ENCODE data around the gene HOXC10. TPM values are rescaled to one million over a fixed set of nuclear protein-coding genes. Genes with fewer than 3 reads are reported as not detected.

The HOXC10 gene
- total RNA-seq, 2 experiments from 2014 or later = not detected

DNA sequence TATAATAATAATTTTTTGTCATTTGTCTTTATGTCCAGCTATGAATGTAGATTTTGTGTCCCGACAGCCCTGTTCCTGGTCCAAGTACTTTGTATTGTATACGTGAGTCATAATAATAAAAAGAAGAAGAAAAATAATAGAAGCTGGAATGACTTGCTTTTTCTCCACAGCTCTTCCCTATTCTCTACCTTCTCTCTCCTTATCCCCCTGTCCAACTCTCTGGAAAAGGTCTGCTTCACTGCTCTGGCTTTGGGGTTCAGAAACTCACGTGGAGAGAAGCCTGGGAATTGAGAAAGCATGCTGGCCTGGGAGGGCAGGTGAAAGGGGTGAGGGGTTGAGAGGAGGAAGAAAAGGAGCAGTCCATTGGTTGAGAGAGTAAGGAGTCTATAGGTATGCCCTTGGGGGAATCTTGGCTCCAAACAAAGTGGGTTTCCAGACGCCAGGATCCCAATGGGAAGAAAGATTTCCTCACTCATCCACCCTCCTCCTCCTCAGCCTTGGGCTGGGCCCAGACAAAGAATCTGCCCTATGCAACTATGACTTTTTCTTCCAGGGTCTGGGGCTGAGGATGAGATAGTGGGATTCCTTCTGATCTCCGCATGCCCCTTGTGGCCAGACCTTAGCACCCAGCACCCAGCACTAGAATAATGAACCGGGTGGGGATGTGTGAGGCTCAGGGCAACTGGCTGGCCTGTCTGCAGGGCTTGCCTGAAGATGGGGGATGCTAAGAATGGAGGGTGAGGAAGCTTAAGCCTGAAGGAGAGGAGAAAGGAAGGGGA lies 27.9 kb downstream of the HOXC10 start:
- CTCF ChIA-PET = interaction anchor here (1.0 to 5.6 kb wide), 6 partner anchors 9 to 202 kb away, joined by 3 to 31 read pairs (median 6); partner anchors contain the start of genes HOXC10 and HOXC5
- peaks cover 20% of the 10 kb centered on the region for H3K4me1 Mint-ChIP-seq
- ATAC-seq (no peak), DNase-seq (no peak)
- no peak overlapping the region for H3K4me3 Mint-ChIP-seq
- H3K9me3 Mint-ChIP-seq (ENCODE audit: low read depth) = no peaks in the 10 kb centered on the region
- H3K27ac Mint-ChIP-seq = no peak overlapping the region
- H3K36me3 Mint-ChIP-seq = peaks cover 1% of the 10 kb centered on the region
- peaks cover 90% of the 10 kb centered on the region for H3K27me3 Mint-ChIP-seq

- Mint-ChIP-seq H3K36me3 (peaks cover 1% of the 10 kb centered on the region), H3K9me3 (ENCODE audit: low read depth) (no peaks in the 10 kb centered on the region), H3K4me3 (no peak overlapping the region), H3K27me3 (peaks cover 78% of the 10 kb centered on the region), H3K27ac (no peak overlapping the region), H3K4me1 (peaks cover 21% of the 10 kb centered on the region)
- ATAC-seq = no peak
- CTCF ChIA-PET = interaction anchor here (0.6 to 5.6 kb wide), 8 partner anchors 8 to 200 kb away, joined by 3 to 44 read pairs (median 10); partner anchors contain the start of genes HOXC5 and HOXC8
- no peak for DNase-seq
Observed at GRCh38 chr12:54014377-54015017, 29.6 kb downstream of the HOXC10 start.

- Mint-ChIP-seq H3K27me3 (peaks cover 77% of the 10 kb centered on the region), H3K4me1 (peaks cover 21% of the 10 kb centered on the region), H3K9me3 (ENCODE audit: low read depth) (no peaks in the 10 kb centered on the region), H3K27ac (no peak overlapping the region), H3K36me3 (peaks cover 1% of the 10 kb centered on the region), H3K4me3 (no peak overlapping the region)
- ATAC-seq (no peak), DNase-seq (no peak)
- CTCF ChIA-PET = interaction anchor here (1.0 to 5.6 kb wide), 7 partner anchors 9 to 200 kb away, joined by 3 to 44 read pairs (median 18); partner anchors contain the start of gene HOXC8
Observed at GRCh38 chr12:54015018-54015931, 30.3 kb downstream of the HOXC10 start.

GRCh38 chr12:54016051-54016450 lies 31.1 kb downstream of the HOXC10 start:
- peaks cover 20% of the 10 kb centered on the region for H3K4me1 Mint-ChIP-seq
- peaks cover 78% of the 10 kb centered on the region for H3K27me3 Mint-ChIP-seq
- H3K9me3 Mint-ChIP-seq (ENCODE audit: low read depth) = no peaks in the 10 kb centered on the region
- no peak for ATAC-seq
- H3K36me3 Mint-ChIP-seq = peaks cover 1% of the 10 kb centered on the region
- H3K27ac Mint-ChIP-seq = no peak overlapping the region
- no peak for DNase-seq
- CTCF ChIA-PET = interaction anchor here (0.7 to 5.6 kb wide), 14 partner anchors 9 to 366 kb away, joined by 3 to 44 read pairs (median 12); partner anchors contain the start of genes HOXC5, HOXC6, HOXC8 and HOXC9
- no peak overlapping the region for H3K4me3 Mint-ChIP-seq

DNA sequence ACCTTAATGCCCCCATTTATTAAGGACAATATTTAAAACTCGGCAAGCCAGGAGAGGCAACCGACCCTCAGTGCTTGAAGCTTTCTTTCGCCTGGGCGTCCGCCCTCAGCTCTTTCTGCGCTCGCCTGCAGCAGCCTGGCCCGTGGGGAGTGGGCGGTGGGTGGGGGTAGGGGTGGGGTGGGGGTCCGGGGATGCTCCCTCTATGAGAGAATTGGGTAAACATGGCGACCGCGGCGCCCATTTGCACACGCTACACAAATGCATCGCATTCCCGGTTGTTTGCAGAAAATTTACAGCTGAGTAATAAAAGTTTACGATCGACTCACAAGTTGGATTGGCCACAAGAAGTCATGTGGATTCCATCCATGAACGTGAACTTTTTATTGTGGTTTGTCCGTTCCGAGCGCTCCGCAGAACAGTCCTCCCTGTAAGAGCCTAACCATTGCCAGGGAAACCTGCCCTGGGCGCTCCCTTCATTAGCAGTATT lies 31.6 kb downstream of the HOXC10 start:
- peaks cover 17% of the 10 kb centered on the region for H3K4me1 Mint-ChIP-seq
- H3K4me3 Mint-ChIP-seq = no peak overlapping the region
- CTCF ChIA-PET = interaction anchor here (0.7 to 5.6 kb wide), 16 partner anchors 10 to 365 kb away, joined by 3 to 44 read pairs (median 11); partner anchors contain the start of genes HOXC10, HOXC5, HOXC6 and HOXC8
- no peak for DNase-seq
- ATAC-seq = no peak
- peaks cover 1% of the 10 kb centered on the region for H3K36me3 Mint-ChIP-seq
- H3K27me3 Mint-ChIP-seq = peaks cover 78% of the 10 kb centered on the region
- no peak overlapping the region for H3K27ac Mint-ChIP-seq
- no peaks in the 10 kb centered on the region for H3K9me3 Mint-ChIP-seq (ENCODE audit: low read depth)

GRCh38 chr12:54017027-54017788 lies 32.3 kb downstream of the HOXC10 start:
- peak overlapping the region; percentile 58 for H3K27ac Mint-ChIP-seq

GRCh38 chr12:54017878-54018467 lies 33.0 kb downstream of the HOXC10 start:
- Mint-ChIP-seq H3K36me3 (peaks cover 1% of the 10 kb centered on the region), H3K9me3 (ENCODE audit: low read depth) (no peaks in the 10 kb centered on the region), H3K4me3 (peak overlapping the region; percentile 74), H3K27ac (peak overlapping the region; percentile 58), H3K4me1 (peaks cover 15% of the 10 kb centered on the region), H3K27me3 (peaks cover 81% of the 10 kb centered on the region)
- peak; percentile 87 for DNase-seq
- ATAC-seq = peak; percentile 96
- CTCF ChIA-PET = interaction anchor here (0.8 to 5.6 kb wide), 14 partner anchors 9 to 197 kb away, joined by 3 to 44 read pairs (median 12); partner anchors contain the start of genes HOXC5, HOXC6 and HOXC8

More at GRCh38 chr12:54017027-54017788, 32.3 kb downstream of the HOXC10 start:
- Mint-ChIP-seq H3K4me1 (peaks cover 15% of the 10 kb centered on the region), H3K4me3 (peak overlapping the region; percentile 74), H3K36me3 (peaks cover 1% of the 10 kb centered on the region), H3K27me3 (peaks cover 82% of the 10 kb centered on the region), H3K9me3 (ENCODE audit: low read depth) (no peaks in the 10 kb centered on the region)
- no peak for DNase-seq
- ATAC-seq = peak; percentile 48
- CTCF ChIA-PET = interaction anchor here (0.8 to 5.6 kb wide), 17 partner anchors 10 to 198 kb away, joined by 3 to 44 read pairs (median 10); partner anchors contain the start of genes HOXC10, HOXC5, HOXC6 and HOXC8

DNA sequence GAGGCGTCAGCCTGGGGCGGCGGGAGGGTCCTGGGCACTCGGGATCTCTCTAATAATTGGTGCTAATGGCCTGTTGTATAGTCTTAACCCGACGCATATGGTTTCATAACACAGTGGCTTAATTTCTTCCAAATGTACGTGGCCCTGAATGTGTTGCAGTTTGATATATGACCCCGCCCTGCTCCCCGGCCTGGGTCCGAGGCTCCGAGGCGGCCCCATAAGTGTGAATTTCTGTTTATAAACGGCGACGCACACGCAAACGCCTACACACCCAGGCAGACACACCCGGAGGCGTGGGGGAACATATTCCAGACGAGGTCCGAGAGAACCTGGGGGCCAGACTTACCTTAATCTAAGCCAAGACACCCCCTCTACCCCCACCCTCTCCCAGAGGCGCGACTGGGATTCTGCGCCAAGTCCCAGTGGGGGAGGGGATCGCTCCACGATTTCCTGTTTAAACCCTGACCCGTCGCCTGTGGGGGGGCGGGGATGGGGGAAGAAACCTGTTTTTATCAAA lies 33.6 kb downstream of the HOXC10 start:
- H3K27ac Mint-ChIP-seq = no peak overlapping the region
- H3K36me3 Mint-ChIP-seq = peaks cover 1% of the 10 kb centered on the region
- H3K9me3 Mint-ChIP-seq (ENCODE audit: low read depth) = no peaks in the 10 kb centered on the region
- peak overlapping the region; percentile 74 for H3K4me3 Mint-ChIP-seq
- CTCF ChIA-PET = interaction anchor here (2.3 to 7.0 kb wide), 6 partner anchors 12 to 196 kb away, joined by 18 to 44 read pairs (median 29); partner anchors contain the start of genes HOXC5 and HOXC8
- peaks cover 81% of the 10 kb centered on the region for H3K27me3 Mint-ChIP-seq
- ATAC-seq = no peak
- peaks cover 15% of the 10 kb centered on the region for H3K4me1 Mint-ChIP-seq
- no peak for DNase-seq

GRCh38 chr12:54019091-54019811 lies 34.3 kb downstream of the HOXC10 start:
- H3K36me3 Mint-ChIP-seq = peaks cover 1% of the 10 kb centered on the region
- H3K4me3 Mint-ChIP-seq = no peak overlapping the region
- no peak for ATAC-seq

DNA sequence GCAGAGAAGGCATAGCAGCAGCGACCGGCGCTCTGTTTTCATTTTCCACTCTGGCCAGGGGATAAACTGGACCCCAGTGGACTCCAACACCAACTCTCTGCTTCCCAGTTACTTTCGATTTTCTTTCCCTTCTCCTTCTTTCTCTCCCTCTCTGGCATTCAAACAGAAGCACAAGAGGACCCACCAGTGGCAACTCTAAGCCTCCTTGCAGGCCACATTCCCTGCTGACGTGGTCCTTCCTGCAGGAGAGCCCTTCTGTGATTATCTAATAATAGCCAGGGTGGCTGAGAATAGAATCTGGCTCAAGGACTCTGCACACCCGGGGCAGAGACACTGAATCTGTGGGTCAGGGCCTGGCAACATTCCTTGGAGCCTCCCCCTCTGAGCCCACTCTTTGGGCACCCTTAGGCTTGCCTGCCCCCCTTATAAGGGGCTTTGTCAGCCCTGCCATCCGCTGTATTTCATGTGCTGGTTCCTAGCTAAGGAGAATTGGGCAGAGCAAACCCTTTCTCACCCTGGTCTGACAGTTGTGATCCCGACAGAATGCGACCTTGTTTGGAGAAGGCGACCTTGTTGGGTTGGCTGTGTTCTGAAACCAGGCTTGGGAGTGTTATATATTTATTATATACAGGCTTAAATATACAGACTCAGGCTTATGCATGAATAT lies 35.1 kb downstream of the HOXC10 start:
- no peaks in the 10 kb centered on the region for H3K9me3 Mint-ChIP-seq (ENCODE audit: low read depth)
- ATAC-seq (no peak), DNase-seq (no peak)
- H3K27ac Mint-ChIP-seq = no peak overlapping the region
- H3K27me3 Mint-ChIP-seq = peaks cover 80% of the 10 kb centered on the region
- CTCF ChIA-PET = interaction anchor here (1.5 to 7.0 kb wide), 2 partner anchors 13 to 188 kb away, joined by 3 to 39 read pairs; partner anchors contain the start of gene HOXC5
- peaks cover 11% of the 10 kb centered on the region for H3K4me1 Mint-ChIP-seq
- no peaks in the 10 kb centered on the region for H3K36me3 Mint-ChIP-seq
- no peak overlapping the region for H3K4me3 Mint-ChIP-seq

More at GRCh38 chr12:54019091-54019811, 34.3 kb downstream of the HOXC10 start:
- peaks cover 81% of the 10 kb centered on the region for H3K27me3 Mint-ChIP-seq
- no peaks in the 10 kb centered on the region for H3K9me3 Mint-ChIP-seq (ENCODE audit: low read depth)
- CTCF ChIA-PET = interaction anchor here (7.0 kb wide), 1 partner anchor 14 kb away, joined by 39 read pairs; the partner anchor contains the start of gene HOXC5
- peaks cover 15% of the 10 kb centered on the region for H3K4me1 Mint-ChIP-seq
- no peak for DNase-seq
- no peak overlapping the region for H3K27ac Mint-ChIP-seq
